Breast epithelium (tissue), 4 donors: ENCODE measurements around the gene FNDC3B. TPM values are rescaled to one million over a fixed set of nuclear protein-coding genes. Genes with fewer than 3 reads are reported as not detected.

Experiments
- DNase-seq, 2 donors: peaks; one replicate each; pipeline ENCODE4 v3.0.0-alpha.2; 2019; ENCODE audit warnings: low spot score in 2 of 2
- H3K27ac ChIP-seq, 2 donors: fragments of 200-600 bp; sonication (generic) in 1 of 2; one replicate each; pipeline ENCODE4 v1.5.1; 2016 to 2019; ENCODE audit warnings: mild to moderate bottlenecking in 1 of 2
- H3K27me3 ChIP-seq, 2 donors: fragments of 200-600 bp; sonication (generic) in 1 of 2; one replicate each; pipeline versions ENCODE4 v1.5.1 to v1.6.0; 2017 to 2019; ENCODE audit warnings: control low read depth in 1 of 2, mild to moderate bottlenecking in 1 of 2
- H3K36me3 ChIP-seq: fragments of 200-600 bp; one replicate; pipeline ENCODE4 v1.5.1; 2019
- H3K4me1 ChIP-seq, 2 donors: fragments of 200-600 bp; sonication (generic); one replicate each; pipeline ENCODE4 v1.5.1; 2016 to 2019; ENCODE audit warnings: control low read depth in 1 of 2
- H3K4me3 ChIP-seq, 3 donors: fragments of 200-600 bp; sonication (generic); 1 replicate in 2 of 3; 2 replicates in 1 of 3; pipeline ENCODE4 v1.5.1; 2016 to 2019; ENCODE audit warnings: mild to moderate bottlenecking in 3 of 3, moderate library complexity in 2 of 3
- H3K9me3 ChIP-seq, 2 donors: fragments of 200-600 bp; sonication (generic) in 1 of 2; one replicate each; pipeline ENCODE4 v1.5.1; 2016 to 2019; ENCODE audit warnings: control low read depth in 1 of 2
- POLR2A ChIP-seq: fragments of 450-650 bp; IDR thresholded peaks from one replicate; pipeline ENCODE4 v1.6.1; 2016; ENCODE audit warnings: antibody characterized with exemption, mild to moderate bottlenecking, moderate library complexity
- POLR2AphosphoS5 ChIP-seq, 3 donors: sonication (generic); formaldehyde crosslinking; IDR thresholded peaks; one replicate each; pipeline ENCODE4 v1.6.1; 2017; ENCODE audit warnings: antibody characterized with exemption in 3 of 3
- intact Hi-C: fragments of 100-400 bp; cut with DNase I; formaldehyde crosslinking; loops from one replicate; pipeline ENCODE4 v1.15.1; 2023; ENCODE audit warnings: low total_unique reads
- total RNA-seq, 3 donors: library from RNA; depleted of rRNA; stranded (reverse); fragments of >200 nt; gene quantifications; one replicate each; pipeline ENCODE4 v1.1.0, GENCODE V29; 2016
- TF ChIP-seq, protein P1 (sequence below), 3 donors: fragments of 450-650 bp; IDR thresholded peaks; one replicate each; pipeline ENCODE4 v1.5.1; 2016 to 2017; ENCODE audit warnings: antibody characterized with exemption in 3 of 3, mild to moderate bottlenecking in 3 of 3, moderate library complexity in 3 of 3

The FNDC3B gene
- total RNA-seq, 3 donors from 2014 or later = 131 to 172 (median 149) TPM

DNA sequence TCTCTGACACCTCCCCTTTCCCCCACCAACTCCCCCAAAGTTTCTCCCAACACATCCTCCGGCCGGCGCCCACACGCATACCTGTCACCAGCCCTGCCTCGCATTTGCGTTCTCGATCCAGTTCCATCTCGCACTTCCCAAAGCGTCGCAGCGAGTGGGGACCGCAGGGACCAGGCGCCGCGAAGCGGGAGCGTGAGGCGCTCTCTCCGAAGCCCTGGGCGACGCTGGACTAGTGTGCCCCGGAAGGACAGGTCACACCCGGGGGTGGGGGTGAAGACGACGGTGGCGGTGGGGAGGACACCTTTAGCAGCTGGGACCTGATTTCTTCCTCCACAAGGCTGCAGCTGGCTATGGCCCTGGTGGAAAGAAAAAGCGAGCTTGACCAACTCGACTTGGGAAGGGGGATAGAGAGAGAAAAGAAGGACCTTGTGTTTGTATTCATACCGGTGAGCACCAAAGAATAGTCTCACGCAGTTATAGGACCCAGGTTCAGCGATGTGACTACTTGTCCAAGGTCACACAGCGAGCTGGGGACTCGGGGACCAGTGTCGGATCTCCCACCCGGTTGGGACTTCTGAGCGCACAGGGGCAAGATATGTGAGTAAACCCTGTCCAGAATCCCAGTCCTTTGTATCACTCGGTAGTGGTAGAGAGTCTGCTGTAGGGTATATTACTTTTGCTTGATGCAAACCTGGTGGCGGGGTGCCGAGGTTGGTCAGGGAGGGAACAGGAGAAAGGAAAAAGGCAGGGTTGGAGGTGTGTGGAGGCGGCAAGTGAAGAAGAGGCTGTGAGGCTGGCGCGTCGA lies 409.5 kb downstream of the FNDC3B start:
- no peak overlapping the region for H3K27ac ChIP-seq
- intact Hi-C loops = no loop called here
- H3K36me3 ChIP-seq = no peaks in the 10 kb centered on the region
- TF ChIP-seq POLR2A = no peak
- no peak for TF ChIP-seq POLR2AphosphoS5 (IDR thresholded peaks at IDR 0.05)
- TF ChIP-seq, protein P1, sequence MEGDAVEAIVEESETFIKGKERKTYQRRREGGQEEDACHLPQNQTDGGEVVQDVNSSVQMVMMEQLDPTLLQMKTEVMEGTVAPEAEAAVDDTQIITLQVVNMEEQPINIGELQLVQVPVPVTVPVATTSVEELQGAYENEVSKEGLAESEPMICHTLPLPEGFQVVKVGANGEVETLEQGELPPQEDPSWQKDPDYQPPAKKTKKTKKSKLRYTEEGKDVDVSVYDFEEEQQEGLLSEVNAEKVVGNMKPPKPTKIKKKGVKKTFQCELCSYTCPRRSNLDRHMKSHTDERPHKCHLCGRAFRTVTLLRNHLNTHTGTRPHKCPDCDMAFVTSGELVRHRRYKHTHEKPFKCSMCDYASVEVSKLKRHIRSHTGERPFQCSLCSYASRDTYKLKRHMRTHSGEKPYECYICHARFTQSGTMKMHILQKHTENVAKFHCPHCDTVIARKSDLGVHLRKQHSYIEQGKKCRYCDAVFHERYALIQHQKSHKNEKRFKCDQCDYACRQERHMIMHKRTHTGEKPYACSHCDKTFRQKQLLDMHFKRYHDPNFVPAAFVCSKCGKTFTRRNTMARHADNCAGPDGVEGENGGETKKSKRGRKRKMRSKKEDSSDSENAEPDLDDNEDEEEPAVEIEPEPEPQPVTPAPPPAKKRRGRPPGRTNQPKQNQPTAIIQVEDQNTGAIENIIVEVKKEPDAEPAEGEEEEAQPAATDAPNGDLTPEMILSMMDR (IDR thresholded peaks at IDR 0.05) = no peak
- H3K4me3 ChIP-seq = peak overlapping the region in 1 of 3 donors; percentile 46
- peaks cover 5 to 54% of the 10 kb centered on the region in 2 donors for H3K27me3 ChIP-seq
- H3K9me3 ChIP-seq = no peaks in the 10 kb centered on the region
- DNase-seq = no peak
- no peaks in the 10 kb centered on the region for H3K4me1 ChIP-seq

DNA sequence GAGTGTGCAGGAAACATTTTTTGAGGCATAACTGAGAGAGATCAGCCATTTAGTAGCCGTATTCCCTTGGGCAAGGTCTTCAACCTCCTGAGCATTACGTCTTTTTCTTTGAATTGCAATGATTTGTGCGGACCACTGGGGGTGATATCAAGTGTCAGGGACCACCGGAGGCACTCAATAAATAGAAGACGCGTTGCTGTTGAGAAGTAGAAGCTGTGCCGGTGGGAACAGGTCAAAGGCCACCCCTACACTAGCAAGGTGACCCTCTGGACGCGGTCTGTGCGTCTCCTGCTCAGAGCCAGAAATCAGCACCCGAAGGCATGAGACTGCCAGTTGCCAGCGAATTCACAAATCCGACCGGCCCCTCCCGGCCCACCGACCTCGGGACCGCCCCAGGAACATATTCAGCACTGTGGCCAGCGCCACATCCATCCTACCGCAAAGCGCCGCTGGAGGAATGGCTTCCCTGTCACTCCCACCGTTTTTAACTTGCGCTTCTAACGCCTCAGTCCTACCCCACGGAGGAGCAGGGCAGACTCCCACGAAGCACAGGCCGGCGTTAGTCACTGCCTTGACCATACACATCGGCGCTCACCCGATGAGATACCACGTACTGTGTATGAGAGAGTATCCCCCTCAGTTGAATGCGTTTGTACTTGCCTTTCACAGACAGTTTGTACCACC lies 410.2 kb downstream of the FNDC3B start:
- Histone ChIP-seq H3K27ac (no peak overlapping the region), H3K4me1 (no peaks in the 10 kb centered on the region), H3K4me3 (peak overlapping the region in 1 of 3 donors; percentile 27), H3K36me3 (no peaks in the 10 kb centered on the region), H3K27me3 (peaks cover 5 to 54% of the 10 kb centered on the region in 2 donors), H3K9me3 (no peaks in the 10 kb centered on the region)
- TF ChIP-seq POLR2AphosphoS5 (IDR thresholded peaks at IDR 0.05) (no peak), POLR2A (no peak)
- TF ChIP-seq, protein P1 (IDR thresholded peaks at IDR 0.05) = no peak
- intact Hi-C loops = no loop called here
- DNase-seq = no peak

Other genes with a start within 250 kb of the FNDC3B start
- 10 to 100 TPM; 21.1 to 36.9 (median 24.9) TPM for gene PLD1, start 229.1 kb upstream of the FNDC3B start, total RNA-seq
- gene TMEM212, start 196.2 kb upstream of the FNDC3B start, total RNA-seq = 1 to 10 TPM in 1 of 3 donors, not detected in 2; 1.3 TPM